Measurements from ENCODE around the gene DBH. TPM values are rescaled to one million over a fixed set of nuclear protein-coding genes. Genes with fewer than 3 reads are reported as not detected.

The DBH gene
- total RNA-seq, 2 experiments from 2014 or later, result not detected

GRCh38 chr9:133608889-133609288 lies 27.3 kb upstream of the DBH start:
- Histone ChIP-seq H3K36me3 (ENCODE audit: insufficient read depth, low read length) (no peaks in the 10 kb centered on the region), H3K4me1 (ENCODE audit: insufficient read depth, low read length, poor library complexity, severe bottlenecking) (peaks cover 12% of the 10 kb centered on the region), H2AFZ (ENCODE audit: low read length) (no peak overlapping the region), H3K79me2 (ENCODE audit: insufficient read depth, low read depth, low read length) (no peaks in the 10 kb centered on the region), H3K9me2 (ENCODE audit: insufficient read depth, low read length) (no peaks in the 10 kb centered on the region), H3K27ac (ENCODE audit: low read depth, low read length, poor library complexity, severe bottlenecking) (no peak overlapping the region), H3K4me2 (ENCODE audit: low read length) (no peak overlapping the region), H3K9me3 (ENCODE audit: low read length) (no peaks in the 10 kb centered on the region), H4K20me1 (ENCODE audit: insufficient read depth, low read length) (no peaks in the 10 kb centered on the region), H3K4me3 (ENCODE audit: low read depth, low read length, poor library complexity, severe bottlenecking) (no peak overlapping the region)
- no peak for DNase-seq (ENCODE audit: low spot score)
- CTCF ChIA-PET (ENCODE audit: unreplicated experiment), result no interaction called here
- intact Hi-C loops (cut with micrococcal nuclease; ENCODE audit: unreplicated experiment), result no loop called here
- POLR2A ChIA-PET, result no interaction called here
- TF ChIP-seq EZH2phosphoT487 (IDR thresholded peaks at IDR 0.05; ENCODE audit: borderline replicate concordance, low read depth, low read length) (no peak), CTCF (conservative IDR thresholded peaks at IDR 0.05; ENCODE audit: low read length) (no peak)
- no TSS peak for BruUV-seq (replicated peaks)

DNA sequence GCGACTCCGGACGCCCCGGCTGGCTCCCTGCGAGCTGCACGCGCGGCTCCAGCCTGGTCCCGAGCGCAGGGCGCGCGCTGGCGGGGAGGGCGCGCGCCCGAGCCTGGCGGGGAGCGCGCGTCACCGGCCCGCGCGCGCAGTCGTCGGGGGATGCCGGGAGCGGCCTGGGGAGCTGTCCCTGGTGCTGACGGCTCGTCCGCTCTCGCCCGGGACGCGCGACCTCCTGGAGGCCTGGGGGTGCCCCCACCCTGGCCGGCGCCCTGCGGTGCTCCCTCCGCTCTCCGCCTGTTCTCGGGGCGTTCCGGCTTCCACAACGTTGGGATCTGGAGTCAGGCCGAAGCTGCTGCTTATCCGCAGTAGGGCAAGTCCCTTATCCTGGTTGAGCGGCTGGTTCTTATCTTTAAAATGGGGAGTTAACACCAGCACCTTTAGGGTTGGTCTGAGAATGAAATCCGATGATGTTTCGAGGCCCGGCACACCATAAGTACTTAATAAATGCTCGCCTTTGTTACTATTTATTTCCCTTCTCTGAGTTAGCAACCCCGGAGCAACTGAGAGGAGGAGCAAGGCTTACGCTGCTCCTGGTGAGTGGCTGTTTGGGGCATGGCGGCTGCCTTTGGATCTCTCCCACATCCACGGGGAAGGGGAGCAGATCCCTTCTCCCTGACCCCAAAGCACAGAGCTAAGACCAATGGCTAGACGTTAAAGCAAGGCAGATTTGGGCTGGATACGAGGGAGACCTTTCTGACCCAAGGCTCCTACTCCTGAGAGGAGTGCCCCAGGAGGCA lies 26.7 kb upstream of the DBH start, which contains the start of gene FAM163B:
Gene FAM163B (minus strand): TSS at position 79 of the 788 bp plus-strand sequence. CDS start 29,166 bp downstream, outside the sequence.
- DNase-seq (ENCODE audit: low spot score), result no peak
- no peak for TF ChIP-seq CTCF (conservative IDR thresholded peaks at IDR 0.05; ENCODE audit: low read length)
- TF ChIP-seq EZH2phosphoT487 (IDR thresholded peaks at IDR 0.05; ENCODE audit: borderline replicate concordance, low read depth, low read length), result no peak
- Histone ChIP-seq H3K9me3 (ENCODE audit: low read length) (no peaks in the 10 kb centered on the region), H4K20me1 (ENCODE audit: insufficient read depth, low read length) (no peaks in the 10 kb centered on the region), H3K9me2 (ENCODE audit: insufficient read depth, low read length) (no peaks in the 10 kb centered on the region), H3K4me1 (ENCODE audit: insufficient read depth, low read length, poor library complexity, severe bottlenecking) (peaks cover 7% of the 10 kb centered on the region), H3K36me3 (ENCODE audit: insufficient read depth, low read length) (no peaks in the 10 kb centered on the region), H3K4me3 (ENCODE audit: low read depth, low read length, poor library complexity, severe bottlenecking) (no peak within 1 kb of the TSS), H3K4me2 (ENCODE audit: low read length) (no peak within 1 kb of the TSS), H3K79me2 (ENCODE audit: insufficient read depth, low read depth, low read length) (no peaks in the 10 kb centered on the region), H2AFZ (ENCODE audit: low read length) (no peak within 1 kb of the TSS), H3K27ac (ENCODE audit: low read depth, low read length, poor library complexity, severe bottlenecking) (no peak within 1 kb of the TSS)
- ChIA-PET CTCF (ENCODE audit: unreplicated experiment) (no interaction called here), POLR2A (no interaction called here)
- intact Hi-C loops (cut with micrococcal nuclease; ENCODE audit: unreplicated experiment), result no loop called here
- BruUV-seq (replicated peaks), result no TSS peak

- ChIA-PET CTCF (ENCODE audit: unreplicated experiment) (no interaction called here), POLR2A (no interaction called here)
- Histone ChIP-seq H3K4me1 (ENCODE audit: insufficient read depth, low read length, poor library complexity, severe bottlenecking) (no peaks in the 10 kb centered on the region), H3K4me2 (ENCODE audit: low read length) (no peak overlapping the region), H3K4me3 (ENCODE audit: low read depth, low read length, poor library complexity, severe bottlenecking) (no peak overlapping the region), H3K79me2 (ENCODE audit: insufficient read depth, low read depth, low read length) (no peaks in the 10 kb centered on the region), H3K9me2 (ENCODE audit: insufficient read depth, low read length) (no peaks in the 10 kb centered on the region), H3K27ac (ENCODE audit: low read depth, low read length, poor library complexity, severe bottlenecking) (no peak overlapping the region), H4K20me1 (ENCODE audit: insufficient read depth, low read length) (no peaks in the 10 kb centered on the region), H2AFZ (ENCODE audit: low read length) (no peak overlapping the region), H3K36me3 (ENCODE audit: insufficient read depth, low read length) (no peaks in the 10 kb centered on the region), H3K9me3 (ENCODE audit: low read length) (no peaks in the 10 kb centered on the region)
- no TSS peak for BruUV-seq (replicated peaks)
- TF ChIP-seq EZH2phosphoT487 (IDR thresholded peaks at IDR 0.05; ENCODE audit: borderline replicate concordance, low read depth, low read length) (no peak), CTCF (conservative IDR thresholded peaks at IDR 0.05; ENCODE audit: low read length) (no peak)
- no peak for DNase-seq (ENCODE audit: low spot score)
- intact Hi-C loops (cut with micrococcal nuclease; ENCODE audit: unreplicated experiment), result no loop called here
These were observed 25.3 kb upstream of the DBH start for GRCh38 chr9:133610845-133611244.
